NT2/D1 (cell line): Measurements from ENCODE around the gene ZNF485.

Source experiments
- SUZ12 ChIP-seq: IDR thresholded peaks from 2 replicates; pipeline ENCODE4 v1.6.1; 2011; ENCODE audit not compliant: insufficient read length, insufficient read depth; ENCODE audit errors: extremely low read depth
- YY1 ChIP-seq: IDR thresholded peaks from 2 replicates; pipeline ENCODE4 v1.6.1; 2011; ENCODE audit not compliant: insufficient read length, insufficient read depth
- ZNF274 ChIP-seq: IDR thresholded peaks from 2 replicates; pipeline ENCODE4 v1.6.1; 2011; ENCODE audit warnings: mild to moderate bottlenecking, low read depth, low read length

DNA sequence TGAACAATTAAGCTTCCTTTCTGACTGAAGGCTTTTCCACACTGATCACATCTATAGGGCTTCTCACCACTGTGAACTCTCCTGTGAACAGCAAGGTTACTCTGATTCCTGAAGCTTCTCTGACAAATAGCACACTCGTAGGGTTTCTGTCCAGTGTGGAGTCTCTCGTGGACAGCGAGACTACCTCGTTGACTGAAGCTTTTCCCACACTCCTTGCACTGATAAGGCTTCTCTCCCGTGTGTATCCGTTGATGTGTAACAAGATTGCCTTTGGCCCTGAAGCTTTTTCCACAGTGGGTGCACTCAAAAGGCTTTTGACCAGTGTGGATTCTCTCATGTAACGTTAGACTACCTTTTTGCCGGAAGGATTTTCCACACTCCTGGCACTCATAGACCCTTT lies 38.0 kb downstream of the ZNF485 start:
- TF ChIP-seq ZNF274 = no peak
- no peak for TF ChIP-seq YY1
- no peak for TF ChIP-seq SUZ12
